Tibial nerve (tissue), 4 donors: ENCODE measurements around the gene TBC1D14.

Source experiments
- CTCF ChIP-seq, 5 experiments: fragments of 200-600 bp in 3 of 5; fragments of 450-650 bp in 2 of 5; sonication (generic) in 3 of 5; IDR thresholded peaks; one replicate each; pipeline ENCODE4 v1.5.1; 2016 to 2019; ENCODE audit warnings: antibody characterized with exemption in 5 of 5, mild to moderate bottlenecking in 3 of 5, moderate library complexity in 2 of 5
- EP300 ChIP-seq, 2 donors: sonication (generic); formaldehyde crosslinking; IDR thresholded peaks; one replicate each; pipeline ENCODE4 v1.6.1; 2017; ENCODE audit warnings: antibody characterized with exemption in 2 of 2, mild to moderate bottlenecking in 1 of 2
- POLR2A ChIP-seq, 2 donors: fragments of 450-650 bp; IDR thresholded peaks; one replicate each; pipeline ENCODE4 v1.6.1; 2017; ENCODE audit warnings: antibody characterized with exemption in 2 of 2, mild to moderate bottlenecking in 2 of 2, moderate library complexity in 2 of 2

- TF ChIP-seq POLR2A (IDR thresholded peaks at IDR 0.05) (no peak), CTCF (IDR thresholded peaks at IDR 0.05) (no peak), EP300 (IDR thresholded peaks at IDR 0.05) (no peak)
Observed at GRCh38 chr4:6946497-6946896, 36.9 kb downstream of the TBC1D14 start.
